Tibial nerve (tissue), 4 donors: ENCODE results near the gene GRHPR.

Experiments
- EP300 ChIP-seq, 2 donors: sonication (generic); formaldehyde crosslinking; IDR thresholded peaks; one replicate each; pipeline ENCODE4 v1.6.1; 2017; ENCODE audit warnings: antibody characterized with exemption in 2 of 2, mild to moderate bottlenecking in 1 of 2
- POLR2A ChIP-seq, 2 donors: fragments of 450-650 bp; IDR thresholded peaks; one replicate each; pipeline ENCODE4 v1.6.1; 2017; ENCODE audit warnings: antibody characterized with exemption in 2 of 2, mild to moderate bottlenecking in 2 of 2, moderate library complexity in 2 of 2
- TF ChIP-seq, protein P1 (sequence below), 5 experiments: fragments of 200-600 bp in 3 of 5; fragments of 450-650 bp in 2 of 5; sonication (generic) in 3 of 5; IDR thresholded peaks; one replicate each; pipeline ENCODE4 v1.5.1; 2016 to 2019; ENCODE audit warnings: antibody characterized with exemption in 5 of 5, mild to moderate bottlenecking in 3 of 5, moderate library complexity in 2 of 5

DNA sequence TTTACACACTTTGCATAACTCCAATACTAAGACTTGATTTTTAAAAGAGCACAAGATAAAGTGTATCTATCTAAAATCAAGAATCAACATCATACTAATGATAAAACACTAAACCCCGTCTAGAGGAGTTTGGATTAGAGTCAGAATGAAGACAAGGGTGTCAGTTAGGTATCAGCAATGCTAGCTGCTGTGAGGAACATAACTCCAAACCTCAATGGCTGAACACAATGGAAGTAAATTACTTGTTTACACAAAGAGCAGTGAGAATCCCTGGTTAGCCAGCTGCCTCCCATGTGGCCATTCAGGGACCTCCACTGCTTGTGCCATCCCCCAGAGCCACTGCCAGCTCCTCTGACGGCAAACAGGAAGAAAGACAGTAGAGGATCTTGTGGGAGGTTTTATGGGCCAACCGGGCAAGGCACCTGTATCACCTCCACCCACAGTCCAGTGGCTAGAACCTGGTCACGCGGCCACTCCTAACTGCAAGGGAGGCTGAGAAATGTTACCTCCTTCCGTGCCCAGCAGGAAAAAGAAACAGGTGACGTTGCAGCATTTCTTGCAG, 24.0 kb upstream of the GRHPR start:
- TF ChIP-seq, protein P1, sequence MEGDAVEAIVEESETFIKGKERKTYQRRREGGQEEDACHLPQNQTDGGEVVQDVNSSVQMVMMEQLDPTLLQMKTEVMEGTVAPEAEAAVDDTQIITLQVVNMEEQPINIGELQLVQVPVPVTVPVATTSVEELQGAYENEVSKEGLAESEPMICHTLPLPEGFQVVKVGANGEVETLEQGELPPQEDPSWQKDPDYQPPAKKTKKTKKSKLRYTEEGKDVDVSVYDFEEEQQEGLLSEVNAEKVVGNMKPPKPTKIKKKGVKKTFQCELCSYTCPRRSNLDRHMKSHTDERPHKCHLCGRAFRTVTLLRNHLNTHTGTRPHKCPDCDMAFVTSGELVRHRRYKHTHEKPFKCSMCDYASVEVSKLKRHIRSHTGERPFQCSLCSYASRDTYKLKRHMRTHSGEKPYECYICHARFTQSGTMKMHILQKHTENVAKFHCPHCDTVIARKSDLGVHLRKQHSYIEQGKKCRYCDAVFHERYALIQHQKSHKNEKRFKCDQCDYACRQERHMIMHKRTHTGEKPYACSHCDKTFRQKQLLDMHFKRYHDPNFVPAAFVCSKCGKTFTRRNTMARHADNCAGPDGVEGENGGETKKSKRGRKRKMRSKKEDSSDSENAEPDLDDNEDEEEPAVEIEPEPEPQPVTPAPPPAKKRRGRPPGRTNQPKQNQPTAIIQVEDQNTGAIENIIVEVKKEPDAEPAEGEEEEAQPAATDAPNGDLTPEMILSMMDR (IDR thresholded peaks at IDR 0.05) = no peak
- TF ChIP-seq POLR2A (IDR thresholded peaks at IDR 0.05) = no peak
- TF ChIP-seq EP300 (IDR thresholded peaks at IDR 0.05) = no peak
